ENCODE measurements around the gene MTG1. TPM values are rescaled to one million over a fixed set of nuclear protein-coding genes. Genes with fewer than 3 reads are reported as not detected.
"Not testable (repeated sequence)": the region's sequence is repeated elsewhere in the genome, so short reads cannot be mapped to it uniquely, and the experiment has no call there.

MTG1 gene
- total RNA-seq, 1 donor from 2014 or later, result 90.5 TPM

GRCh38 chr10:133420028-133420427 lies 26.1 kb downstream of the MTG1 start:
- H3K27ac Mint-ChIP-seq, result no peak overlapping the region
- no peaks in the 10 kb centered on the region for H3K4me1 Mint-ChIP-seq
- H3K36me3 Mint-ChIP-seq, result peaks cover 23% of the 10 kb centered on the region
- H3K4me3 Mint-ChIP-seq, result no peak overlapping the region
- peaks cover 23% of the 10 kb centered on the region for H3K27me3 Mint-ChIP-seq (ENCODE audit: low read depth)
- TF ChIP-seq, protein P1, sequence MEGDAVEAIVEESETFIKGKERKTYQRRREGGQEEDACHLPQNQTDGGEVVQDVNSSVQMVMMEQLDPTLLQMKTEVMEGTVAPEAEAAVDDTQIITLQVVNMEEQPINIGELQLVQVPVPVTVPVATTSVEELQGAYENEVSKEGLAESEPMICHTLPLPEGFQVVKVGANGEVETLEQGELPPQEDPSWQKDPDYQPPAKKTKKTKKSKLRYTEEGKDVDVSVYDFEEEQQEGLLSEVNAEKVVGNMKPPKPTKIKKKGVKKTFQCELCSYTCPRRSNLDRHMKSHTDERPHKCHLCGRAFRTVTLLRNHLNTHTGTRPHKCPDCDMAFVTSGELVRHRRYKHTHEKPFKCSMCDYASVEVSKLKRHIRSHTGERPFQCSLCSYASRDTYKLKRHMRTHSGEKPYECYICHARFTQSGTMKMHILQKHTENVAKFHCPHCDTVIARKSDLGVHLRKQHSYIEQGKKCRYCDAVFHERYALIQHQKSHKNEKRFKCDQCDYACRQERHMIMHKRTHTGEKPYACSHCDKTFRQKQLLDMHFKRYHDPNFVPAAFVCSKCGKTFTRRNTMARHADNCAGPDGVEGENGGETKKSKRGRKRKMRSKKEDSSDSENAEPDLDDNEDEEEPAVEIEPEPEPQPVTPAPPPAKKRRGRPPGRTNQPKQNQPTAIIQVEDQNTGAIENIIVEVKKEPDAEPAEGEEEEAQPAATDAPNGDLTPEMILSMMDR (IDR thresholded peaks at IDR 0.05; ENCODE audit: unreplicated experiment), result no peak
- H3K9me3 Mint-ChIP-seq, result peaks cover 12% of the 10 kb centered on the region
- no peak for DNase-seq (ENCODE audit: low spot score in 2 of 2, unreplicated experiment in 2 of 2)

DNA sequence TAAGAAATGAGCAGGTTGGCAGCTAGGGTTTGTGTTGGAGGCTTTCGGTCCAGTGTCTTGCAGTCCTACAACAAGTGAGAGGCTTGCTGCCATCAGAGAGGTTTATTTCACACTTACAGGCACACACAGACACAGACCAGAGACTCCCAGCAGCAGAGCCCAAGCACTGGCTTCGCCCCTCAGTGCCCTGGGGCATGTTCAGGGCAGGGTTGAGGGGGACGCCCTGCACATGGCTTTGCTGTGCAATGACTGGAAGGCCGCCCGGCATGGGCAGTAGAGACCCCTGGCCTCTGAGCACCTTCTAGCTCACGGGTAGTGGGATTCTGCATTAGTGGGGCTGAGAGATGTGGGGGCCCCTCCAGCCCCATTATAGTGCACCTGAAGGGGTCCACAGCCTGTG lies 26.6 kb downstream of the MTG1 start:
- Mint-ChIP-seq H3K36me3 (peaks cover 18% of the 10 kb centered on the region), H3K4me3 (no peak overlapping the region), H3K9me3 (peaks cover 7% of the 10 kb centered on the region), H3K27me3 (ENCODE audit: low read depth) (peaks cover 23% of the 10 kb centered on the region), H3K4me1 (no peaks in the 10 kb centered on the region), H3K27ac (no peak overlapping the region)
- TF ChIP-seq, protein P1 (IDR thresholded peaks at IDR 0.05; ENCODE audit: unreplicated experiment), result no peak
- DNase-seq (ENCODE audit: low spot score in 2 of 2, unreplicated experiment in 2 of 2), result no peak

GRCh38 chr10:133421336-133422222 lies 27.6 kb downstream of the MTG1 start:
- peaks cover 12% of the 10 kb centered on the region for H3K36me3 Mint-ChIP-seq
- no peaks in the 10 kb centered on the region for H3K4me1 Mint-ChIP-seq
- DNase-seq (ENCODE audit: low spot score in 2 of 2, unreplicated experiment in 2 of 2), result no peak
- no peaks in the 10 kb centered on the region for H3K9me3 Mint-ChIP-seq
- TF ChIP-seq, protein P1 (IDR thresholded peaks at IDR 0.05; ENCODE audit: unreplicated experiment), result no peak
- H3K27me3 Mint-ChIP-seq (ENCODE audit: low read depth), result peaks cover 23% of the 10 kb centered on the region
- H3K4me3 Mint-ChIP-seq, result no peak overlapping the region
- H3K27ac Mint-ChIP-seq, result no peak overlapping the region

DNA sequence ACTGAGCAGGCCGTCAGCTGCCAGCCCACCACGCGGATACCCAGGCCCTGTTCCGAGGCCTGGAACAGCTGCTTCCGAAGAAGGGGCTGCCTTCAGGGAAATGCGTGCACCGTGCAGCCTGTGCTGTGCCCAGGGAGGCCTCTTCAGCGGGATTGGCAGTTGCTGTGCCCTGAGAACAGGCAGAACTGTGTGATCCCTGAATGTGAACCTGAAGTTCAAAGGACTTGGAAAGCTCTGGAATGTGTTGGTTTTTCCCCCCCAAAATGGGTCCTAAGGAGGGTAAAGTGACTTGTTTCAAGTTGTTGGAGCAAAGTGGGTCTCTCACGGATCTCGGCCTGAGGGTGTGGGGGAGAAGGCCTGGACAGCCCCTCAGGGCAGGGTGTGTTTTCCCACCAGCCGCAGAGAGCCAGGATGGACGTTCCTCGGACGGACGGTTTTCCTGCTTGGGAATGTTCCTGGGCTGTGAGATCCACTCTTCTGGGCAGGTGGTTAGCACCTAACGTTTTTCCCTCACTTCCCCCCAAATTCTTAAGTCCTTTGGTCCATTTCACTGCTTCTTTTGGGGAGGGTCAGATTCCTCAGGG lies 28.4 kb downstream of the MTG1 start:
- Mint-ChIP-seq H3K9me3 (no peaks in the 10 kb centered on the region), H3K27ac (no peak overlapping the region), H3K4me1 (no peaks in the 10 kb centered on the region), H3K27me3 (ENCODE audit: low read depth) (peaks cover 23% of the 10 kb centered on the region), H3K36me3 (peaks cover 12% of the 10 kb centered on the region), H3K4me3 (peak overlapping the region; percentile 10)
- TF ChIP-seq, protein P1 (IDR thresholded peaks at IDR 0.05; ENCODE audit: unreplicated experiment), result no peak
- no peak for DNase-seq (ENCODE audit: low spot score in 2 of 2, unreplicated experiment in 2 of 2)

DNA sequence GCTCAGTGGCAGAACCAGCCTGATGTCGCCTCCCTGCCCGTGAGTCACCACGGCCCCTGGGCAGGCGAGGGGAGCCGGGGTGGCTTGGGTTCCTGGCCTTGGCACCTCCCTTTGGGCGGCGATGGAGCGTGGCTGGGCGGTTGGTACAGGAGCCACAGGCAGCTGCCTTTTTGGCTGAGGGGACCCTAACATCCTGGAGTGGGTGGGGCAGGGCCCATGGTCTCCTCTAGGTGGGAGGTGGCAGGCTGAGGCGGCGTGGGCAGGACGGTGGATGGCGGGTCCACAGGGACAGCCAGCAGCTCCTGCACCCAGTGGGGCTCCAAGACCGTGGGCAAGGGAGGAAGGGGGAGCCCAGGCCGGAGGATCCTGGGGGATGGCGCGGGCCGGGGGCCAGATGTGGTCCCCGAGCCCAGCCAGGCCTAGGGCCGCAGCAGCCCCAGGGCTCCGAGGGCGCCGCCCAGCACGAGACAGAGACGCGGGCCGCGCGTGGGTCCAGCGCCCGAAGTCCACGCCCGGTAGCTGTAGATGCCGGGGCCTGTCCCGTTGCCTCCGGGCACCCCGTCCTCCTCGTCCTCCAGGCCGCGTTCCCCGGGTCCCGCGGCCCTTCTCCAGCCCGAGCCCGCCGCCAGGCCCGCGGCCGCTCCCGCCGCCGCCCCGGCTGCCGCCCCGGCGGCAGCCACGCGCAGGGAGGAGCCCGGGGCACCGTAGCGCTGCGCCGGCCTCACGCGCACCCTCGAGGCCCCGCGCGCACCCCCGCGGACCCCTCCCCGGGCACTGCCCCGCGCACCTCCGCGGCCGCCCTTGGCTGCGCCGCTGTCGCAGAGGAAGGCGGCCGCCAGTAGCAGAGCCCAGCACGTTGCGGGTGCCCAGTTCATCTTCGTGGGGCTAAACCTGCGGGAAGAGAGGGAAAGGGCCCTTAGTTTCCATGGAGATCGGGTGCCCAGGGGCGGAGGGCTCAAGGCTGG lies 29.1 kb downstream of the MTG1 start:
- Mint-ChIP-seq H3K27ac (no peak overlapping the region), H3K9me3 (no peaks in the 10 kb centered on the region), H3K27me3 (ENCODE audit: low read depth) (peaks cover 23% of the 10 kb centered on the region), H3K36me3 (peaks cover 12% of the 10 kb centered on the region), H3K4me3 (peak overlapping the region; percentile 52), H3K4me1 (no peaks in the 10 kb centered on the region)
- TF ChIP-seq, protein P1 (IDR thresholded peaks at IDR 0.05; ENCODE audit: unreplicated experiment), result no peak
- DNase-seq (ENCODE audit: low spot score in 2 of 2, unreplicated experiment in 2 of 2), result no peak

GRCh38 chr10:133424102-133424501 lies 30.1 kb downstream of the MTG1 start:
- H3K4me3 Mint-ChIP-seq; DNase-seq (ENCODE audit: low spot score in 2 of 2, unreplicated experiment in 2 of 2); H3K9me3 Mint-ChIP-seq; H3K27ac Mint-ChIP-seq; H3K4me1 Mint-ChIP-seq; H3K36me3 Mint-ChIP-seq: not testable (repeated sequence)
- peaks cover 23% of the 10 kb centered on the region for H3K27me3 Mint-ChIP-seq (ENCODE audit: low read depth)

- H3K4me1 Mint-ChIP-seq, H3K27ac Mint-ChIP-seq: not testable (repeated sequence)
- peak within 1 kb of the TSS; percentile 52 for H3K4me3 Mint-ChIP-seq
These were observed 30.6 kb downstream of the MTG1 start, which contains the start of gene SPRN for GRCh38 chr10:133424601-133425000. Gene SPRN (minus strand): TSS chr10:133424625. CDS start chr10:133423681, 944 bp downstream.

GRCh38 chr10:133429571-133429970 lies 35.6 kb downstream of the MTG1 start:
- not testable (repeated sequence) for H3K27ac Mint-ChIP-seq; H3K27me3 Mint-ChIP-seq (ENCODE audit: low read depth); H3K4me1 Mint-ChIP-seq; H3K36me3 Mint-ChIP-seq; DNase-seq (ENCODE audit: low spot score in 2 of 2, unreplicated experiment in 2 of 2); H3K4me3 Mint-ChIP-seq
- H3K9me3 Mint-ChIP-seq, result peaks cover 11% of the 10 kb centered on the region

More at GRCh38 chr10:133424601-133425000, 30.6 kb downstream of the MTG1 start, which contains the start of gene SPRN:
- DNase-seq (ENCODE audit: low spot score in 2 of 2, unreplicated experiment in 2 of 2); H3K36me3 Mint-ChIP-seq: not testable (repeated sequence)
- Mint-ChIP-seq H3K9me3 (peaks cover 11% of the 10 kb centered on the region), H3K27me3 (ENCODE audit: low read depth) (peaks cover 23% of the 10 kb centered on the region)
